ENCODE data around the gene PHF20. TPM values are rescaled to one million over a fixed set of nuclear protein-coding genes. Genes with fewer than 3 reads are reported as not detected.

PHF20 gene
- total and polyA plus RNA-seq, 2 of the 8 experiments (the other 6 are each of a cell fraction or from before 2014, with no cell fraction given), result 25.6 to 70.1 TPM

DNA sequence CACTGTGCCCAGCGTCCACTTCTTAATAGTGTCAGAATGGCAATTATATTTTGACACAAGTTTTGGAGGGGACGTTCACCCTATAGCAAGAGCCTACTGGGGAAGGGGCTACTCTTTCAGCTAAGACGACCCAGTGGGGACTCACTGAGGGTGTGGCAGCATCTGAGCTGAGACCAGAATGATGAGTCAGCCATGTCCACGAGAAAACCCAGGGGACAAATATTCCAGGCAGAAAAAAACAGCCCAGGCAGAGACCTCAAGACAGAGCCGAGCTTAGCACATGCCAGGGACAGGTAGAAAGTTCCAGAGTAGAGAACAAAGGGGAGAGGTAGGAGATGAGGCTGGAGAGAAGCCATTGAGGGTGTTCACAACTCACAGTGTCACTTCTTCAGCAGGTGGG is 207.7 kb downstream of the PHF20 start:
- DNase-seq (ENCODE audit: low read depth in 1 of 2, low spot score in 2 of 2) (no peak), FAIRE-seq (no peak)

More for the DNA sequence above, 207.7 kb downstream of the PHF20 start:
- Histone ChIP-seq H2BK120ac (replicated peaks; ENCODE audit: low read depth, low read length) (no peak overlapping the region), H3K4me2 (ENCODE audit: insufficient read depth in 1 of 2, low read depth in 2 of 2, low read length in 2 of 2) (no peak overlapping the region), H3K23ac (ENCODE audit: insufficient read length) (no peak overlapping the region), H2BK20ac (ENCODE audit: low read length) (no peak overlapping the region), H2BK15ac (ENCODE audit: low read length) (no peak overlapping the region), H3K79me1 (ENCODE audit: low read depth, low read length) (no peaks in the 10 kb centered on the region), H3K9me3 (ENCODE audit: insufficient read depth in 2 of 2, low read depth in 1 of 2, low read length in 1 of 2) (no peaks in the 10 kb centered on the region), H2AFZ (ENCODE audit: low read length) (no peak overlapping the region), H3K4me3 (ENCODE audit: extremely low read depth in 1 of 4, insufficient read depth in 2 of 4, low read depth in 3 of 4, low read length in 4 of 4) (no peak overlapping the region), H3K27me3 (replicated peaks in 1 of 4; ENCODE audit: control insufficient read depth in 3 of 4, extremely low read depth in 1 of 4, insufficient read depth in 3 of 4, low read length in 3 of 4) (no peaks in the 10 kb centered on the region; a peak in 1 of 7 replicates), H3K23me2 (ENCODE audit: low read depth, low read length) (no peaks in the 10 kb centered on the region), H3K4me1 (replicated peaks in 1 of 4; ENCODE audit: control insufficient read depth in 3 of 4, insufficient read depth in 4 of 4, low read length in 3 of 4) (no peaks in the 10 kb centered on the region; a peak in 1 of 7 replicates), H2AK5ac (ENCODE audit: low read depth, low read length) (no peak overlapping the region), H4K20me1 (replicated peaks in 1 of 2; ENCODE audit: control insufficient read depth in 1 of 2, insufficient read depth in 2 of 2, low read length in 2 of 2) (no peaks in the 10 kb centered on the region), H3K18ac (ENCODE audit: extremely low read depth, low read length) (no peak overlapping the region), H2BK12ac (ENCODE audit: low read depth, low read length) (no peak overlapping the region), H4K91ac (replicated peaks; ENCODE audit: insufficient read length, low read length) (no peak overlapping the region), H4K8ac (ENCODE audit: extremely low read depth, insufficient read depth, low read length) (no peak overlapping the region), H3K9ac (replicated peaks in 1 of 4; ENCODE audit: extremely low read depth in 1 of 4, low read depth in 3 of 4, low read length in 3 of 4) (no peak overlapping the region), H3K56ac (replicated peaks; ENCODE audit: insufficient read length, low read depth, low read length) (no peak overlapping the region), H3K27ac (ENCODE audit: low read depth, low read length) (no peak overlapping the region), H3K14ac (ENCODE audit: insufficient read length) (no peak overlapping the region), H2BK5ac (ENCODE audit: low read depth, low read length) (no peak overlapping the region), H3K36me3 (ENCODE audit: control insufficient read depth in 2 of 4, insufficient read depth in 4 of 4, low read length in 3 of 4) (no peaks in the 10 kb centered on the region), H3K79me2 (ENCODE audit: control insufficient read depth in 1 of 2, insufficient read depth in 2 of 2, low read length in 2 of 2) (no peaks in the 10 kb centered on the region), H3K4ac (replicated peaks; ENCODE audit: insufficient read length, low read depth, low read length) (no peak overlapping the region), H4K5ac (ENCODE audit: insufficient read length, low read depth, low read length) (no peak overlapping the region)
- POLR2A ChIA-PET (ENCODE audit: partially characterized antibody), result interaction anchor here (2.6 kb wide), 1 partner anchor 25 kb away, joined by 7 read pairs; the partner anchor contains the start of gene SCAND1
- 81% methylated on average over 5 of the region's 5 CpGs; no CpG with 5 or more reads in 1 of the 2 experiments for WGBS, 2 experiments (ENCODE audit: extremely low coverage in 1 of 2, insufficient coverage in 1 of 2, insufficient read length in 1 of 2, insufficient replicate concordance in 2 of 2, low coverage in 1 of 2, low lambda C conversion rate in 2 of 2, missing lambda C conversion rate in 1 of 2)
- TF ChIP-seq HDAC6 (IDR thresholded peaks at IDR 0.05; ENCODE audit: low read depth, low read length) (no peak), HDAC2 (IDR thresholded peaks at IDR 0.05; ENCODE audit: borderline replicate concordance in 1 of 2, low read depth in 2 of 2, low read length in 2 of 2) (no peak), RNF2 (IDR thresholded peaks at IDR 0.05; ENCODE audit: borderline replicate concordance, low read depth, low read length, missing control alignments, poor library complexity, severe bottlenecking) (no peak), RXRA (IDR thresholded peaks at IDR 0.05; ENCODE audit: insufficient read depth, low read depth, low read length) (no peak), POLR2A (IDR thresholded peaks at IDR 0.05; ENCODE audit: control extremely low read depth in 1 of 2, low read depth in 2 of 2, low read length in 2 of 2) (no peak), SP1 (IDR thresholded peaks at IDR 0.05; ENCODE audit: low read depth, low read length) (no peak), CEBPB (IDR thresholded peaks at IDR 0.05; ENCODE audit: low read depth, low read length) (no peak), BACH1 (IDR thresholded peaks at IDR 0.05; ENCODE audit: low read length) (no peak), POLR2AphosphoS5 (IDR thresholded peaks at IDR 0.05; ENCODE audit: low read depth, low read length) (no peak), EZH2 (IDR thresholded peaks at IDR 0.05; ENCODE audit: low read depth, low read length, severe bottlenecking) (no peak), TBP (IDR thresholded peaks at IDR 0.05; ENCODE audit: low read depth, low read length) (no peak)
- TF ChIP-seq, protein P1, sequence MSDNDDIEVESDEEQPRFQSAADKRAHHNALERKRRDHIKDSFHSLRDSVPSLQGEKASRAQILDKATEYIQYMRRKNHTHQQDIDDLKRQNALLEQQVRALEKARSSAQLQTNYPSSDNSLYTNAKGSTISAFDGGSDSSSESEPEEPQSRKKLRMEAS (IDR thresholded peaks at IDR 0.05), result no peak
- CTCF ChIA-PET (ENCODE audit: partially characterized antibody), result interaction anchor here (0.6 to 10.3 kb wide), 6 partner anchors 8 to 251 kb away, joined by 3 to 138 read pairs (median 8); partner anchors contain the start of genes CNBD2 and SCAND1
